Stimulated activated CD8-positive, alpha-beta memory T cell treated with anti-CD3 and anti-CD28 coated beads, Interleukin-2, amount 100 ng/mL, for 1 hour (primary cell): ENCODE measurements around the gene LRCOL1.

Experiments used
- DNase-seq, 2 donors: peaks; one replicate each; pipeline ENCODE4 v3.0.0-alpha.2; 2020; ENCODE audit warnings: low read depth in 2 of 2

LRCOL1 gene

DNA sequence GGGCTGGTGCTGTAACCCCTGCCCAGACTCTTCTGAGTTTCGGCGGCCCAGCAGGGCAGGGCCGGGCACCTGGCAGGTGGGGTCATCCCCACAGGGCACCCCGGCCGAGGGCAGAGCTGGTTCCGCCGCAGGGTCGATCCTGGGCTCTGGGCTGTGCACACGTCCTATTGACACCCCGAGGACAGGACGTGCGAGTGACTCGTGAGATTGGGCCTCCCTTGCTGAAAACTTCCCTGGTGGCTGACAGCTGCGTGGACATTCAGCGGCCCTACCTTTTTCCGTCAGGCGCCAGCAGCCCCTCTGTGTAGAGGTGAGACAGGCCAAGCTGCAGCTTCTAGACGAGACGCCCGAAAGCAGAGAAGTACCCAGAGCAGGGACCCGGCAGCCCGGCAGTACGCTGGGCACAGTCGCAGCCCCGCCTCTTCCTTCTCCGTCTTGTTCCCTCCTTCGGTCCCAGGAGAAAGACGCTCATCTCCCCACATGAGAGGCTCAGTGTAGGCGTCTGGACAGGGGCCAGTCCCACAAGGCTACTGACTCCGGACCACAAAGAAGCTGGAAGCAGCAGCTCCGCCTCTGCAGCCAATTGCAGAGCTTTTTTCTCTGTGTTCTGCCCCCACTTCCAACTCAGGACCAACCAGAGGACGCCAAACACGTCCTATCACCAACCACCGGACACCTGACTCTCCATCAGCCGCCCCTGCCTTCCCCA lies at the start of gene LRCOL1:
Gene LRCOL1 (minus strand): TSS at position 532 of the 709 bp plus-strand sequence. CDS start 4,331 bp downstream, outside the sequence.
- no peak for DNase-seq

GRCh38 chr12:132660052-132660451 lies 49.7 kb upstream of the LRCOL1 start:
- DNase-seq = no peak

- DNase-seq = no peak
Observed at GRCh38 chr12:132659146-132659545, 48.8 kb upstream of the LRCOL1 start.

DNA sequence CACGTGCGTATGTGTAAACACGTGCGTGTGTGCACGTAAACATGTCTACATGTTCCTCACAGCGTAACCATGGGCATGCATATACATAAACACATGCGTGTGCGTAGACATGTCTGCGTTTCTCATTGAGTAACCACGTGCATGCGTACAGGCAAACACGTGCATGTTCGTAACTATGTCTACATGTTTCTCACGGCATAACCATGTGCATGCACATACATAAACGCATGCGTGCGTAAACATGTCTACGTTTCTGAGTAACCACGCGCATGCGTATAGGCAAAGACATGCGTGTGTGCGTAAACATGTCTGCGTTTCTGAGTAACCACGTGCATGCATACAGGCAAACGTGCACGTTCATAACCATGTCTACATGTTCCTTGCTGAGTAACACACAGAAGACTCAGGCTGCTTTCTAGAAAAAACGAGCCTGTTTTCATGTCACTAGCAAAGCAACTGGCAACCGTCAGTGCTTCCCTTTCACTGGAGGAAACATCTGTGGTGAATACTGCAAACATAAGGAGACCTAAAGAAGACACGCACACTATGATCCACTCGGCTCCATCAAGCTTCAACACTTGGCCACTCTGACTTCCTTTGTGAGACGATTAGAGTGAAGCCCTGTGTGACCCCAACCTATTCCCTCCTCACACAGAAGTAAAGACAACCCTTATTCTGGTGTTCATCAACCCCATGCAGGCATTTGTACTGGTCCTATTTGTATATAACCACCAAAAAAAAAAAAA lies 47.9 kb upstream of the LRCOL1 start:
- no peak for DNase-seq

DNA sequence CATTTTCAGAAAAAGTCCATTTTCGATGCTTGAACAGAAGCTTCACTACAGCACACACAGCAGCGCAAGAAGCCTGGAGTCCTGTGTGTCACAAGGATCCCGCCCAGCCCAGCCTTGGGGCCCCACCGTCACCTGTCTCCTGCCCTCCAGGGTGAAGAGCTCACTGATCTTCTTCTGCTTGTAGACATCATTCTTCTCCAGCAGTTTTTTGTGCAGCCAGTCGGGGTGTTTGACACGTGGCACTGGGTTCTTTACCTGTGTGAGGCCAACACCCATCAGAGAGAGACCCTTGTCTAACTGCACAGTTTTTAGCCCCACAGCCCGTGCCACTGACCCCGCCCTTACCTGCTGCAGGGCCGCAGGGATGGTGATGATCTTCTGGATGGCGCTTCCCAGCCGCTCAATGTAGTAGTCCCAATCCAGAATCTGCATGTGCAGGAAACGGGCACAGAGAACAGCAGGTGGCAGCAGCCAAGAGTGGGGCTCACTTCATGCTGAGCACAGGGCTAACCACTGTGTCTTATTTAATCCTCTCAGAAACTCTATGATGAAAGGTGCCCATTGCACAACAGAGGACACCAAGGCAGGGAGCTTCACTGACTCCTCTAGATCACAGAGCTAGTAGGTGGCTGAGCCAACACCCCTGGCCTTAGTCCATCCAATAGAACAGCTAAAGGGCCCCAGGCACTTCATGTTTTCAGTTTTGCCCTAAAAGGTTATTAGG lies 46.8 kb upstream of the LRCOL1 start:
- no peak for DNase-seq

DNA sequence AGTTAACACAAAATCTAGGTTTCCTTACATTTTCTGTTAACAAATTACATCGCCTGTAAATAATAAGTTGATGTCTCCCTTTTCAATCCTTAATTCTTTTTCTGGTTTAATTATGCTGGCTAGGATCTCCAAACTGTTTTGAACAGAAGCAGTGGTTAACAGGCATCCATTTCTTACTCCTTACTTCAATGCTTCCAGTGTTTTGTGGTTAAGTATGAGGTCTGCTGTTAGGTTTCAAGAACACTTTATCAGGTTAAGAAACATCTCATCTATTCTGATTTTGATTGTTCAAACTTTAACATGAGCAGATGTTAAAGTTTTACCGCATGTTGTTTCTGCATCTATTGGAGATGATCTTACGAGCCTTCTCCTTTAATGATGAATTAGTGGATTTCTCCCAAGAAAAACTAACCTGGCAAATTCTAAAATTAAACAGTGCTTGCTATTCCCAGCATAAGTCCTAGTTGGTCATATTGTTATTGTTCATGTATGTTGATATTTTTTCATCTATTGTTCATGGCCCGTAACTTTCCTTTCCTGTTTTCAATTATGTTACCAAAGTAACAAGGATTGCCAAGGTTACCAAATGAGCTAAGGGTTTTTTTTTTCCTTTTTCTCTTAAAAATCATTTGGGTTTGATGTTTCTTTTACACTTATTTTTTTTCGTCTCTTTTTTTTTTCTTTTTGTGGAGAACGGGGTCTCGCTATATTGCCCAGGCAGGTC lies 43.3 kb upstream of the LRCOL1 start:
- no peak for DNase-seq

- no peak for DNase-seq
Observed at GRCh38 chr12:132651444-132652100, 41.2 kb upstream of the LRCOL1 start.

GRCh38 chr12:132649226-132649945 lies 39.0 kb upstream of the LRCOL1 start:
- no peak for DNase-seq

DNA sequence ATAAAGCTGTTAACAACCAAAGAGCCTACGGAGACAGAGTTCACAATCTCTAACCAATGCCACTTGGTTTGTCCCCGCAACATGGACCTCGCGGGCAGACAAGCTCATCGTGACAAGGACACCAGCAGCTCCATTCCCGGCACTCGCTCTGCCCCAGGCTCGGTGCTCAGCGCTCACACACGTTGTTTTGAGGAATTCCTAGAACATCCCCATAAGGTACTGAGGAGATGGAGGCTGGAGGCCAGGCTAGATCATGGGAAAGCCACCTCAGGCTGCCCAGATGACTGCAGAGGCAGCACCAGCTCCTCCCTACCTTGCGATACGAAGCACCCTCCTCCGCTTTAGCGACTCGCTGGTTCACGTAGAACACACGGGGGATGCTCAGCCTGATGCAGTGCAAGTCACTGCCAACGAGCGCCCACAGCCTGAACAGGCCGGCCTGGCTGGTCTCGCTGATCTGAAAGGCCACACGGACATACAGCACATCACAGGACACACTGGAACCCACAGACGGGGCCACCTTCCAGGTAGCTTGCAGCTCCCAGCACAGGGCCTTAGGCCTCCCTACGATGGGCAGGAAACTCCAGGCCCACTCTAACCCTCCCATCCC lies 38.3 kb upstream of the LRCOL1 start:
- no peak for DNase-seq

DNA sequence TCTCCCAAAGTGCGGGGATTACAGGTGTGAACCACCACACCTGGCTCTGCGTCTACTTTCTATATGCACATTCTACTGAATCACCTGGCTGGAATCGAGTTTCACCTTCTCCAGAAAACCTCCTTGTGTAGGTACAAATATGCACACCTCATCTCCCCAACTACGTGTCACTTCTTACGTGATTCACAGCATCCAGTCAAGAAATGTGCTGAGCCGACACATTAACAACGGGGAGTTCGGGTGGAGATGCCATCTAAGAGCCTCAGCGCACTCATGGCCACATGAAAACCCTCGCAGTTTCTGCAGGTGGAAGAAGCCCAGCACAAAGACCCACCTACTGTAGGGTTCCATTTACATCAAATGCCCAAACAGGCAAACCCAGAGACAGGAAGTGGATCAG lies 37.5 kb upstream of the LRCOL1 start:
- no peak for DNase-seq

GRCh38 chr12:132646850-132647249 lies 36.5 kb upstream of the LRCOL1 start:
- DNase-seq = no peak

GRCh38 chr12:132642846-132643835 lies 32.8 kb upstream of the LRCOL1 start:
- DNase-seq = no peak

GRCh38 chr12:132641811-132642650 lies 31.6 kb upstream of the LRCOL1 start:
- DNase-seq = no peak

GRCh38 chr12:132640936-132641335 lies 30.6 kb upstream of the LRCOL1 start:
- DNase-seq = no peak

- no peak for DNase-seq
Observed at GRCh38 chr12:132639956-132640520, 29.7 kb upstream of the LRCOL1 start.

GRCh38 chr12:132638541-132639408 lies 28.4 kb upstream of the LRCOL1 start:
- DNase-seq = no peak

GRCh38 chr12:132637811-132638210 lies 27.4 kb upstream of the LRCOL1 start:
- no peak for DNase-seq
